SW480 (cell line): ENCODE measurements around the gene WDR27.
"Not testable (repeated sequence)": the region's sequence is repeated elsewhere in the genome, so short reads cannot be mapped to it uniquely, and the experiment has no call there.

Source experiments
- DNase-seq: peaks from one replicate; pipeline ENCODE4 v3.0.0-alpha.2; 2016; ENCODE audit warnings: low spot score

WDR27 gene

GRCh38 chr6:169639653-169640278 lies 62.1 kb downstream of the WDR27 start:
- no peak for DNase-seq

DNA sequence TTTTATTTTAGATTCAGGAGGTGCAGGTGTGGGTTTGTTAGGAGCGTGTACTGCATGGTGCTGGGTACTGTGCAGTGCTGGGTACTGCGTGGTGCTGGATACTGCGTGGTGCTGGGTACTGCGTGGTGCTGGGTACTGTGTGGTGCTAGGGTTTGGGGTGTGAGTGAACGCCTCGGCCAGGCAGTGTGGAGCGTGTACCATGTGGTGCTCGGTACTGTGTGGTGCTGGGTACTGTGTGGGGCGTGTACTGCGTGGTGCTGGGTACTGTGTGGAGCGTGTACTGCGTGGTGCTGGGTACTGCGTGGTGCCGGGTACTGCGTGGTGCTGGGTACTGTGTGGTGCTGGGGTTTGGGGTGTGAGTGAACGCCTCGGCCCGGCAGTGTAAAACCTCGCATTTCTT lies 62.9 kb downstream of the WDR27 start:
- no peak for DNase-seq

- DNase-seq = no peak
Observed at GRCh38 chr6:169638388-169638787, 63.4 kb downstream of the WDR27 start.

GRCh38 chr6:169635345-169635744 lies 66.5 kb downstream of the WDR27 start:
- DNase-seq = no peak

DNA sequence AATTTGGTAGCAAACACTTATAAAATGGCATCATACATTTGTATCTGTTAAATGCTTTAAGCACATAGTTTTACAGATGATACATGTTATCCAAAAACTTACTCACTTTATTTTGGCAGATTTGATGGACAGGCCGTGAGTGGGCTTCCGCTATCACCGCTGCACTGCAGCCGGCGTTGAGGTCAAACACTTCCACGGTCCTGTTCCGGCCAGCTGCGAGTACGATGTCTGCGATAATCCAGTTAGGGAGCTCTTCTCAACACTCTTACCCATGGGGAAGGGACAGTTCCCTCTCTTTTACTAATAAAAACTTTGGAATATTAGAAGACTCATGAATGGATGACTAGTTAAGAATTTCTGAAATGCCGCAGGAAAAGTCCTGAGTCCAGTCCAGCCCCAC lies 69.0 kb downstream of the WDR27 start:
- DNase-seq = no peak

- DNase-seq = no peak
Observed at GRCh38 chr6:169629256-169629655, 72.6 kb downstream of the WDR27 start.

DNA sequence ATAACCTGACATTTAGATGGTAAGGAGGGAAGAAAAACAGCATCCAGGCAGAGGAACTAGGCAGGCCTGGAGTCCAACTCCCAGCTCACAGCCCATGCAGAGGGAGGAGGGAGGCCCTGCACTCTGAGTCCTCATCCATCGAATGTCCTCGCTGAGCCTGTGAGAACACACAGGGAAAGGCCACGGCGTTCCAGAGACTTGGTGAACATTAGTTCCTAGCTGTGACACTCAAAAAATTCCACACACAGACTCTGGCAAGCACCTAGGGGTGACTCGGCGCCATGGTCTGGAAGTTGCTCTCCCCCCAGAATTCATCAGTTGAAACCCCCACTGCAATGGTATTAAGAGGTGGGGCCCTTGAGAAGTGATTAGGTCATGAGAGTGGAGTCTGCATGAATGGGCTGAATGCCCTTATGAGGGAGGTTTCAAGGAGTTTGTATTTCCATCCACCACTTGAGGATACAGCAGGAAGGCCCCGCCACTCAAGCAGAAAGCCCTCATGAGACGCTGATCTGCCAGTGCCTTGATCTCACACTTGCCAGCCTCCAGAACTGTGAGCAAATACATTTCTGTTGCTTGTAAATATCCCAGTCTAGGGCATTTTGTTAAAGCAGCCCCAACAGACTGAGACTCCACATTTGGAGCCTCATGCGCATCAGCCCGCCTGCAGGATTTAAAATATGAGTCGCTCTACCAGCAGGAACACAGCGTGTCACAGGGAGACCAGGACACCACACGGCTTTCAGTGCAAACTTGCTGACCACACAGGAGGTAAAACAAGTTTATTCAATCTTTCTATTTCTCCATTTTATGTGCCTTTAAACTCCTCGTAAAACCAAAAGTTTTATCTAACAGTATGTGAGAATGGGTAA lies 73.9 kb downstream of the WDR27 start:
- DNase-seq = no peak

DNA sequence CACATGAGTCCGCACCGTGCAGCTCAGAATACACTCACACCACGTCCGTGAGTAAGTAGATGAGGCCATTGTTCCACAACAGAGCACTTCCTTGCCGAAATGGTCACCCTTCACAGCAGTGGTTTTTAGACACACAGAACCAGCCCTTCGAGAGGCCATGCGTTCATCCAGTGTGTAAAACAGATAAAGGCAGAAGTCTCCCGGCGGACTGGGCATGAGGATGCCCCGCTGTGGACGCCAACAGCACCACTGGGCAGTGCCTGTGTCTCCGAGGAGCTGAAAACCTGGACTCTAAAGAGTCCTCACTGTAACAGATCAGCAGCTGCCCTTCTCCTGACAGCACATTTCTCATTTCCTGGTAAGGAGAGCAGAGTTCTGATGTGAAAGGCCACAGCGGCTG lies 75.2 kb downstream of the WDR27 start:
- DNase-seq = no peak

DNA sequence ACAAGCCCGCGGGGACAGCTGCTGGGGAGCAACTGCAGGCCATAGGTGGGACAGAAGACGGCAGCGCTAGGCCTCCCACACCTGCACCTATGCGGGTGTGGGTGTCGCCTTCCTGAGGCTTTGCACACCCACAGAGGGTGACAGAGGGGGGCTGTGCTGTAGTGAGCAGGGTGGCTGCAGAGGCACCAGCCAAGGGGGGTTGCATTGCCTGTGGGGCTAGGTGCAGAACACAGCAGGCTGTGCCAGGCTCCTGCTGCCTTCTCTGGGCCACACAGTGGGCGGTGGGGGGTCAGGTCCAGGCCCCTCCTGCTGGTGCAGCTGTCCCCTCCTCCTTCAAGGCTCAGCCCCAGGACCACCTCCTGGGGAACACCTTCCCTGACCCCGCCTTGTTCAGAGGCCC lies 75.7 kb downstream of the WDR27 start:
- no peak for DNase-seq

DNA sequence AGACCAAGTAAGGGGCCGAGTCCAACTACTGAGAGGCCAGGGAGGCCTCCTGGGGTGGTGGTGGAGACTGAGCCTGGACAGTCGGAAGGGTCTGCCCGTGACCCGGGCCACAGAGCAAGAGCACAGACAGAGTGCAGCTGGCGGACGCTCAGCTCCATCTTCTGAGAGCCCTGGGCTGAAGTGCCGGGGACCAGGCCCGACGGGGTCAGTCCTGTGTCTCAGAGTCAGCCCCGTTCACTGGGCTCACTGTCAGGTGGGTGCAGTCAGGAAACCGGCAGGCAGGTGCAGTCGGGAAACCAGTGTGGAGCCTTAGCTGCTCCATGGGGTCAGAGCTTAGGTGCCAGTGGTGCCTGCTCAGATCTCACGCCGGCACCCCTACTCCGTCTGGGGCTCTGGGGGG lies 76.5 kb downstream of the WDR27 start:
- DNase-seq = no peak

DNA sequence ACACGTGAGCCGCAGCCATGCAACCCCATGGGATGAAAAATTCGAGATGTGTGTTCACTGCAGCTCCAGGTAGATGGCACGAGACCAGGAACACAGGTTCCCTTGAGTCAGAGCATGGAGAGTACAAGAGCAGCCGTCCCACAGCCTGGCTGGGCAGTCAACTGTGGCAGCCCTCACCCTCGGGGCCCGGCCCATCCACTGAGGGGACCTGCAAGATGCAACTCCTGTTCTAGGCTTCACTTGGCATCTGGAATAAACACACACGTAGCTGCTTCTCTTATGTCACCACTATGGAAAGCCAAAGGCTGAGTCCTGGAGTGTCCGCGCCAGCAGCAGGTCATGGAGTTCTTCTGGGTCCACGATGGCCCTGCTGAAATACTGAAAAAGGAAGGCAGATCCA lies 77.0 kb downstream of the WDR27 start:
- DNase-seq = no peak

DNA sequence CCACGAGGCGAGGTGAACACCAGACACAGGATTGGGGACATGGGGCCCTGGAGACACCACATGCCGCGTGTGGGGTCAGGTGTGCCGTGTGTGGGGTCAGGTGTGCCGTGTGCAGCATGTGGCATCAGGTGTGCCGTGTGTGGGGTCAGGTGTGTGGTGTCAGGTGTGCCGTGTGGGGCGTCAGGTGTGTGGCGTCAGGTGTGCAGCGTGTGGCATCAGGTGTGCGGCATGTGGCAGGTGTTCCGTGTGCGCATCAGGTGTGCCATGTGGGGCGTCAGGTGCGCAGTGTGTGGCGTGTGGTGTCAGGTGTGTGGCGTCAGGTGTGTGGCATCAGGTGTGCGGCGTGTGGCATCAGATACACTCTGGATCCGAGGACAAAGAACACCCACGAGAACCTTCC lies 77.9 kb downstream of the WDR27 start:
- DNase-seq = no peak

- no peak for DNase-seq
Observed at GRCh38 chr6:169623343-169623742, 78.5 kb downstream of the WDR27 start.

- DNase-seq = no peak
Observed at GRCh38 chr6:169622618-169623017, 79.2 kb downstream of the WDR27 start.

- no peak for DNase-seq
Observed at GRCh38 chr6:169621311-169621710, 80.5 kb downstream of the WDR27 start.

DNA sequence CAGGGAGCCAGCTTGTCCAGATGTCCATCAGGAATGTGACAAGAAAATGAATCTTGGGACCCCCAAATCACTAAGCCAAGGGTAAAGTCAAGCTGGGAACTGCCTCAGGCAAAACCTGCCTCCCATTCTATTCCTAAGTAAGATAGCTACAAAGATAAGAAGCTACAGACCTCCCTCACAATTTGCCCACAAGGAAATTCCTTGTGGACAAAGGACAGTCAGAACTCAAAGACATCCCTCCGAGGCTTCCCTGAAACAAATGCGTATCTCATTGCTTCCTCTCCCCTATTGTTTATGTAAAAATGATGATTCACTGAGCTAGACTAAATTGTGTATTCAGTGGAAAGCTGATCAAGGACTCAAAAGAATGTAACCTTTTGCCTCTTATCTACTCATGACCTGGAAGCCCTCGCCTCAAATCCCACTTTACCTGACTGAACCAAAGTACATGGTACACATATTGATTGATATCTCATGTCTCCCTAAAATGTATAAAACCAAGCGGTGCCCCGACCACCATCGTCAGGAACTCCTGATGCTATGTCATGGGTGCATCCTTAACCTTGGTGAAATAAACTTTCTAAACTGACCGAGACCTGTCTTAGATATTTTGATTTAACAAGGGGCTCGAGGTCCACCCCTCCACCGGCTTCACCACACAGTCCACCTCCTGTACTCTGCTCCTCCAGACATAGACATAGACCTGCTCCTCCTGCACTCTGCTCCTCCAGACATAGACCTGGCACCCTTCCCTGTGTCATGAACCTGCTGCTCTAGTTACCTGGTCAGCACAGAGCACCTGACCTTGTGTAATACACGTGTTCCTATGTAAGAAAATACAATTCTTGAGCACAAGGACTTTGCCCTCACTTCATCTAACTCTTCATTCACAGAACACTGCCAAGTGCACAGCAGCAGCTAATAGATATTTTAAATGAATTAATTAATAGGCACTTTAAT lies 81.4 kb downstream of the WDR27 start:
- no peak for DNase-seq

- DNase-seq = no peak
Observed at GRCh38 chr6:169619650-169620049, 82.2 kb downstream of the WDR27 start.

DNA sequence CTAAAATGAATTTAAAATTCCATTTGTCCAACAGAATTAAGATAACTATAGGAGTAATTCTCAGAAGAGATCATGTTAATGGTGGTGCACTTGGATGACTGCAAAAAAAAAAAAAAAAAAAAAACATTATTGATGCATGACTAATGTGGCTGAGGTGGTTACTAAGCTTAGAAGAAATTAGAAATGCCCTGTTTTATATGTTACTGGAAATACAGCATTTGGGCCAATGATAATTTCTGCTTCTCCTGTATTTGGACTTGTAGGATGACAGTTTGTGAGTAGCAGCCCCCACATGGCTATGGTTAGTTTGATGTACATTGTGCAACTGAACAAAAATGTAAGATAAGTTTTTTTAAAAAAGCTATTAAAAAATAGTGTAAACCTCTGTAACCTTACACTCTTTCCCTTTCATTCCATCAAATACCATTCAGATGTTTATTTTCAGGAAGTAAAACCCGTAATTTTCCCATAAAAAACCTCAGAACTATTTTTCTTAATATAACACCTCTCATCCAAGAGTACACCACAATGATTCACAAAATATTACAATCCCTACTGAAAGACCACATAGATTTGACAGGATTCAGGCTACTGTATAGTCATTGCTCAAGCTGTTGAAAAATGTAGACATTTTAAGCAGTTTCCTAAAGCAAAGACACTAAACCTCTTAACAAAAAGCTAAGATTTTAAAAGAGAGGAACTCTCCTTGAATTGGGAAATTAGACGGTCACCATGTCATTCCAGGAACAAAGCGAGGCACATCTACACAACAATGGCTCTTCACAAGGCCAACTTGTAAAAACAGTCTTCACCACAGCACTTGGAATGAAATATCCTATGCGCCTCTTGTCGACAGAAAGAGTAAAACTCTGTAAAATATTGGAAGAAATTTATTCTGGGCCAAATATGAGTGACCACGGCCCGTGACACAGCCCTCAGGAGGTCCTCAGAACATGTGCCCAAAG lies 83.0 kb downstream of the WDR27 start:
- DNase-seq = no peak

DNA sequence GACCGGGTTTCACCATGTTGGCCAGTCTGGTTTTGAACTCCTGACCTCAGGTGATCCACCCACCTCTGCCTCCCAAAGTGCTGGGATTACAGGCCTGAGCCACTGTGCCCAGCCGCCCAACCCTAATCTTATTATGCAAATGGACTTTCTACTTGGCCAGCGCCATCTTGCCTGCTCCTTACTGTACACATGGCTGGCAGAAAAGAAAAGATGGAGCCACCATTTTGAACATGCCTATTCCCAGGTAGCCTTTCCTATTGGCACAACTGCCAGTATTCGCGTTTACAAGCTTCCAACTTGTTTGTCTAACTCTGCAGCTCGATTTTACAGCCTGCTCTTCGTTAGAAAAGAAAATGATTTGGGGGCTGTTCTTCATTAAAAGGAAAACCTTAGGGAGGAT lies 84.3 kb downstream of the WDR27 start:
- DNase-seq = no peak

DNA sequence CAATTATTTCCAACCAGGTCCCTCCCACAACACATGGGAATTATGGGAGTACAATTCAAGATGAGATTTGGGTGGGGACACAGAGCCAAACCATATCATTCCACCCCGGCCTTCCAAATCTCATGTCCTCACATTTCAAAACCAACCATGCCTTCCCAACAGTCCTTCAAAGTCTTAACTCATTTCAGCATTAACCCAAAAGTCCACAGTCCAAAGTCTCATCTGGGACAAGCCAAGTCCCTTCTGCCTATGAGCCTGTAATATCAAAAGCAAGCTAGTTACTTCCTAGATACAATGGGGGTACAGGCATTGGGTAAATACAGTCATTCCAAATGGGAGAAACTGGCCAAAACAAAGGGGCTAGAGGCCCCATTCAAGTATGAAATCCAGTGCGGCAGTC lies 93.2 kb downstream of the WDR27 start:
- DNase-seq = not testable (repeated sequence)

DNA sequence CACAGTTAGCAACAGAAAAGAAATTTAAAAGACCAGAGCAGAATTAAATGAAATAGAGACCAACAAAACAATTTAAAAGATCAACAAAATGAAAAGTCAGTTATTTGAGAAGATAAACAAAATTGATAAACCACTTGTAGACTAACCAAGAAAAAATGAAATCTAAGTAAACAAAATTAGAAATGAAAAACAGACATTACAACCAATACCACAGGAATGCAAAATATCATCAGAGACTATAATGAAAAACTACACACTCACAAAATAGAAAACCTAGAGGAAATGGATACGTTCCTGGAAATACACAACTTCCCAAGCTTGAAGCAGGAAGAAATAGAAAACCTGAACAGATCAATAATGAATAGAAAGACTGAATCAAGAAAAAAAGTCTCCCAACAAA lies 97.8 kb downstream of the WDR27 start:
- DNase-seq = no peak
